Subcutaneous abdominal adipose tissue (tissue), 5 donors: ENCODE measurements around the gene PARM1.

Experiments used
- H3K27ac ChIP-seq: one replicate; pipeline ENCODE4 v1.7.0; 2013; ENCODE audit warnings: low read depth, mild to moderate bottlenecking, inconsistent platforms, low read length, moderate library complexity
- H3K27me3 ChIP-seq, 5 donors: one replicate each; pipeline ENCODE4 v1.7.0; 2013; ENCODE audit warnings: low read length in 5 of 5, inconsistent platforms in 1 of 5; ENCODE audit not compliant: control insufficient read depth in 5 of 5, insufficient read depth in 4 of 5
- H3K36me3 ChIP-seq, 5 donors: one replicate each; pipeline ENCODE4 v1.7.0; 2013; ENCODE audit warnings: low read length in 5 of 5; ENCODE audit not compliant: control insufficient read depth in 5 of 5, insufficient read depth in 5 of 5
- H3K4me1 ChIP-seq, 5 donors: one replicate each; pipeline ENCODE4 v1.7.0; 2013; ENCODE audit warnings: low read length in 5 of 5, mild to moderate bottlenecking in 3 of 5, moderate library complexity in 1 of 5; ENCODE audit not compliant: control insufficient read depth in 5 of 5, insufficient read depth in 5 of 5
- H3K4me3 ChIP-seq, 5 donors: one replicate each; pipeline ENCODE4 v1.7.0; 2013; ENCODE audit warnings: low read length in 5 of 5, low read depth in 1 of 5
- H3K9ac ChIP-seq, 5 donors: one replicate each; pipeline ENCODE4 v1.7.0; 2013; ENCODE audit warnings: low read length in 5 of 5, mild to moderate bottlenecking in 4 of 5, moderate library complexity in 3 of 5
- H3K9me3 ChIP-seq, 5 donors: one replicate each; pipeline ENCODE4 v1.7.0; 2013; ENCODE audit warnings: low read length in 5 of 5; ENCODE audit not compliant: control insufficient read depth in 5 of 5
- donor health status: healthy.
- donor health status: healthy.
- donor health status: healthy.
- donor health status: healthy.
- donor health status: healthy.

PARM1 gene

GRCh38 chr4:74934888-74935287 is 2.0 kb downstream of the PARM1 start:
- H3K27me3 ChIP-seq = peaks cover 3 to 15% (median 10%) of the 10 kb centered on the region in 5 donors
- peak overlapping the region; percentile 65 for H3K27ac ChIP-seq
- H3K9me3 ChIP-seq = no peaks in the 10 kb centered on the region
- H3K4me1 ChIP-seq = peaks cover 1 to 31% (median 27%) of the 10 kb centered on the region in 5 donors
- peak overlapping the region; percentile 80 to 91 (median 81) for H3K4me3 ChIP-seq
- peak overlapping the region in 1 of 5 donors; percentile 72 for H3K9ac ChIP-seq
- H3K36me3 ChIP-seq = no peaks in the 10 kb centered on the region

- Histone ChIP-seq H3K36me3 (no peaks in the 10 kb centered on the region), H3K4me1 (peaks cover 0 to 5% (median 0%) of the 10 kb centered on the region in 5 donors), H3K27ac (no peak overlapping the region), H3K9me3 (no peaks in the 10 kb centered on the region), H3K4me3 (no peak overlapping the region), H3K9ac (no peak overlapping the region), H3K27me3 (peaks cover 0 to 3% (median 0%) of the 10 kb centered on the region in 5 donors)
Observed at GRCh38 chr4:74941123-74941522, 8.2 kb downstream of the PARM1 start.

- Histone ChIP-seq H3K4me1 (peaks cover 0 to 2% (median 0%) of the 10 kb centered on the region in 5 donors), H3K27me3 (no peaks in the 10 kb centered on the region), H3K9ac (no peak overlapping the region), H3K9me3 (no peaks in the 10 kb centered on the region), H3K27ac (no peak overlapping the region), H3K36me3 (no peaks in the 10 kb centered on the region), H3K4me3 (no peak overlapping the region)
Observed at GRCh38 chr4:74942251-74942917, 9.5 kb downstream of the PARM1 start.

GRCh38 chr4:74942918-74943253 is 10.0 kb downstream of the PARM1 start:
- H3K9ac ChIP-seq = no peak overlapping the region
- H3K27me3 ChIP-seq = no peaks in the 10 kb centered on the region
- no peaks in the 10 kb centered on the region for H3K9me3 ChIP-seq
- no peak overlapping the region for H3K4me3 ChIP-seq
- H3K27ac ChIP-seq = no peak overlapping the region
- peaks cover 0 to 2% (median 0%) of the 10 kb centered on the region in 5 donors for H3K4me1 ChIP-seq
- H3K36me3 ChIP-seq = no peaks in the 10 kb centered on the region

GRCh38 chr4:74944354-74944793 is 11.5 kb downstream of the PARM1 start:
- Histone ChIP-seq H3K27ac (no peak overlapping the region), H3K27me3 (no peaks in the 10 kb centered on the region), H3K36me3 (no peaks in the 10 kb centered on the region), H3K9ac (no peak overlapping the region), H3K4me3 (no peak overlapping the region), H3K9me3 (no peaks in the 10 kb centered on the region), H3K4me1 (no peaks in the 10 kb centered on the region)

- H3K4me3 ChIP-seq = no peak overlapping the region
- H3K9ac ChIP-seq = no peak overlapping the region
- no peaks in the 10 kb centered on the region for H3K36me3 ChIP-seq
- H3K27ac ChIP-seq = no peak overlapping the region
- H3K4me1 ChIP-seq = no peaks in the 10 kb centered on the region
- H3K27me3 ChIP-seq = no peaks in the 10 kb centered on the region
- H3K9me3 ChIP-seq = no peaks in the 10 kb centered on the region
Observed at GRCh38 chr4:74946196-74946595, 13.3 kb downstream of the PARM1 start.

GRCh38 chr4:74947798-74948197 is 14.9 kb downstream of the PARM1 start:
- Histone ChIP-seq H3K4me3 (no peak overlapping the region), H3K9ac (no peak overlapping the region), H3K4me1 (no peaks in the 10 kb centered on the region), H3K27ac (no peak overlapping the region), H3K36me3 (no peaks in the 10 kb centered on the region), H3K9me3 (no peaks in the 10 kb centered on the region), H3K27me3 (no peaks in the 10 kb centered on the region)

GRCh38 chr4:74948236-74948635 is 15.3 kb downstream of the PARM1 start:
- no peaks in the 10 kb centered on the region for H3K9me3 ChIP-seq
- no peaks in the 10 kb centered on the region for H3K36me3 ChIP-seq
- no peak overlapping the region for H3K9ac ChIP-seq
- no peak overlapping the region for H3K27ac ChIP-seq
- no peak overlapping the region for H3K4me3 ChIP-seq
- H3K27me3 ChIP-seq = no peaks in the 10 kb centered on the region
- H3K4me1 ChIP-seq = no peaks in the 10 kb centered on the region

- H3K27ac ChIP-seq = no peak overlapping the region
- no peak overlapping the region for H3K9ac ChIP-seq
- H3K9me3 ChIP-seq = no peaks in the 10 kb centered on the region
- no peaks in the 10 kb centered on the region for H3K4me1 ChIP-seq
- no peaks in the 10 kb centered on the region for H3K27me3 ChIP-seq
- no peak overlapping the region for H3K4me3 ChIP-seq
- H3K36me3 ChIP-seq = peaks cover 0 to 2% (median 0%) of the 10 kb centered on the region in 5 donors
Observed at GRCh38 chr4:74950200-74950599, 17.3 kb downstream of the PARM1 start.

GRCh38 chr4:74950882-74951281 is 18.0 kb downstream of the PARM1 start:
- H3K4me1 ChIP-seq = no peaks in the 10 kb centered on the region
- no peaks in the 10 kb centered on the region for H3K9me3 ChIP-seq
- H3K27ac ChIP-seq = no peak overlapping the region
- no peak overlapping the region for H3K9ac ChIP-seq
- peaks cover 0 to 2% (median 0%) of the 10 kb centered on the region in 5 donors for H3K36me3 ChIP-seq
- no peak overlapping the region for H3K4me3 ChIP-seq
- H3K27me3 ChIP-seq = no peaks in the 10 kb centered on the region
